Stimulated activated CD8-positive, alpha-beta memory T cell treated with anti-CD3 and anti-CD28 coated beads, Interleukin-2, amount 100 ng/mL, for 1 hour (primary cell): ENCODE results near the gene CABYR.

Experiments
- DNase-seq, 2 donors: peaks; one replicate each; pipeline ENCODE4 v3.0.0-alpha.2; 2020; ENCODE audit warnings: low read depth in 2 of 2

Gene CABYR

GRCh38 chr18:24189664-24190346 is 50.9 kb downstream of the CABYR start:
- DNase-seq = no peak

GRCh38 chr18:24190590-24190989 is 51.7 kb downstream of the CABYR start:
- no peak for DNase-seq

DNA sequence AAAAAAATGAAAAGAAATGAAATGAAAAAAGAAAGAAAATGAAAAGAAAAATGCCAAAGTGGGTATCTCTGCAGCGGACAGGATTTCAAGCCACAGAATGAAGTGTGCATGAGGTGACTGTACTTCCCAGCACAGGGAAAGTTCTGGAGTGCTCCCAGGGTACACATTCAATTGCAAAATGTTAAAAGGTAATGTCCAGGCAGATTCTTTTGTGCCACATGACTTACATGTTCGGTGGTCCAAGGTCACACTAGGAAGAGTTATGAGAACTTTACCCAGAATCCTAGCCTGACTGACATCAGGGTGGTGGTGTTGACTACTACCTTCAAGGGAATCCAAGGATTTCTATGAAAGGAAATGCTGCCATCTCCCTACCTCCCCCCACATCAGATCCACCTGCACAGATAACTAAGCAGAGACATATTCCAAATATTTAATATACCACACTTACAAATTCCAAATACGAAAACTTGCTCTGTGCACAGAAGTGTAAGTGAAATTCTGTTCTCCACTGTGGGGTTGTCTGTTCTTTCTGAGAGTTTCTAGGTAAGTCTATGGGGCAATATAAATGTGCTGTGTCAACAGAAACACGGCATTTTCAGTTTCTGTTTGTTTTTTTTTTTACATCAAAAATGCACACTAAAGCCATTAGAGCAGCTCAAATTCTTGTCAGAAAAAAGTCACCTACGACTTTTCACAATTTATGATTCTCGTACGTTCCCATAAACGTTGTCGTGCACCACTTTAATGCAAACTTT is 56.6 kb downstream of the CABYR start:
- DNase-seq = no peak

DNA sequence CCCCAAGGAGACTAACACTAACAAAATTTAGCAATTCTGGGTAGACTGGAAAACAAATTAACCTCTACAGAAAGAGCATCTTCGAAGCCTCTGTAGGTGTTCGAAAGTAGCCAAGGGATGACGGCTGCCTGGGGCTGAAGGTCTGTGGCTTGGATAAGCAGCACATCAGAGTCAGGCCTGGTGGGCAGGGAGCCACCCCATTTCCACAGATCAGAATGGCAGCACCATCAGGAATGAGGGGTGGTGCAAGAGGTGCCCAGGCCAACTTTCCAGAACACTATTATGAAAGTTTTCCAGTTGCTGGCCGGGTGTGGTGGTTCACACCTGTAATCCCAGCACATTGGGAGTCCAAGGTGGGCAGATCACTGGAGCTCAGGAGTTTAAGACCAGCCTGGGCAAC is 57.9 kb downstream of the CABYR start:
- no peak for DNase-seq

DNA sequence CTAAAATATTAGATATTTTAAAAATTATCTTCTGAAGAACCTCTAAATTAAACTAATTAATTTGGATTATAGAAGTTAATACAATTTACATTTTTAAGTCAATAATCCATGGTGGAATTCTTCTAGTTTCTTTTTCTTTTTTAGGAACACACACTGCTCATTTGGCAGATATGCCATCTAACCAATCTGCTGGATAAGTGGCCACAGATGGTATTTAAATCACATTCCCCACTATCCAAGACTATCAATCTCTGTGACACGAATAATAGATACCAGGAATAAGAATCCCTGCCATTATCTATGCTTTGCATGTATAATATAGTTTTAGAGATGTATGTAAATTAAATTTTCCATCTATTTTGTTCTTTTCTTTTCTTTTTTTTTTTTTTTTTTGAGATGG is 58.5 kb downstream of the CABYR start:
- DNase-seq = no peak

DNA sequence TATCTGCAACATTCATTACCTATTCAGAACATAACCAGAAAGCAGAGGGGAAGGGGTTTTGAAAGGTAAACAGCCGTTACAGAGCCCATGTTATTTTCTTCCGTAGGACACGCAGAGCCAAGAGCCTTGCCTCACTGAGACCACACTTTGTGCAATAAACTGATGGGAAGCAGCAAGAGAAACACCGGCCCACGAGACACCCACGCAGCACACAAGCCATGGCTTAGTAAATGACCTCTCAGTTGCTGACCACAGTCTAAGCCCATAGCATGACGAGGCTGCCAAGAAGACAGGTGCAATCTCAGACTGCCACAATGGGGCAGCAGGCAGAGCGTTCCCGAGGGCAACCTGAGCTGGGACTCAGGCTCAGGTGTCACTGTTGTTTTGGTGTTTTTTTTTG is 59.6 kb downstream of the CABYR start:
- DNase-seq = no peak

- no peak for DNase-seq
Observed at GRCh38 chr18:24199372-24199962, 60.6 kb downstream of the CABYR start.

- no peak for DNase-seq
Observed at GRCh38 chr18:24200494-24201290, 61.8 kb downstream of the CABYR start.

DNA sequence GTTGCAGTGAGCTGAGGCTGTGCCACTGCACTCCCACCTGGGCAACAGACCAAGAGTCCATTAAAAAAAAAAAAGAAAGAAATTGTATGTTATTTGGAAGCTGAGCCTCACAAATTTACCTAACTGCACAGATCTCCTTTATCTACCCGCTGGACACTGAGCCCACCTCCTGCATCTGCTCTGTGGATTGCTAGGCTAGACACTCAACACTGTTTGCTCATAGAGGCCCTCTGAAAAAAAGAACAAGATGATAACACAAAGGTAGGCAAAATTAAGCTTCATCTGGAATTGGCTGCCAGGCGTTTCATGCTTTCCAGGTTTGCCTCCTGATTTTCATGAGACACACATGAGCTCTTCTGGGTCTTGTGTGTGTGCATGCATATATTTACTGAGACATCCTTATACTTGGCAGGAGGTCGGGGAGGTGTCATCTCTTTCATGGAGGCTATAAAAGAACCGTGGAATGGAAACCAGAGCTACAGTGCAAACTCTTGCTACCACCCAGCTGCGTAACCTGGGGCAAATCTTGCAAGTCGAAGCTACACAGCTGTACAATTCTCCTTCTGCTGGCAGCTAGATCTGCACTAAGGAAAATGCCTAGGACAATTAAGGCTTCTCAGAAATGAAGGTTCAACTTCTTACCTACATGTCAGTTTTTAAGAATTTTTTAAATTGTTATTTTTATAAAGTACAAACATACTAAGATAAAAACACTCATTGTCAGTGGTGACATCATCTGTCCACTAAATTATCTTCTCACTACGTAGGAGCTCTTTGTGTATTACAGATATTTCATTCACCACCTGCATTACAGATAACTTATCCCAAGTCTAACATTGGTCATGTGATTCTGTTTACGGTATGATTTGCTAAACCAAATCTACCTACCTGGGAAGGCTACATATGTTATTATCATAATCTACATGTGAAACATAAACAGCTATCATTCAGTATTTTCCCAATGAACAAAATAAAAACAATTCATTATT is 63.1 kb downstream of the CABYR start:
- no peak for DNase-seq

GRCh38 chr18:24204904-24205303 is 66.0 kb downstream of the CABYR start:
- no peak for DNase-seq

DNA sequence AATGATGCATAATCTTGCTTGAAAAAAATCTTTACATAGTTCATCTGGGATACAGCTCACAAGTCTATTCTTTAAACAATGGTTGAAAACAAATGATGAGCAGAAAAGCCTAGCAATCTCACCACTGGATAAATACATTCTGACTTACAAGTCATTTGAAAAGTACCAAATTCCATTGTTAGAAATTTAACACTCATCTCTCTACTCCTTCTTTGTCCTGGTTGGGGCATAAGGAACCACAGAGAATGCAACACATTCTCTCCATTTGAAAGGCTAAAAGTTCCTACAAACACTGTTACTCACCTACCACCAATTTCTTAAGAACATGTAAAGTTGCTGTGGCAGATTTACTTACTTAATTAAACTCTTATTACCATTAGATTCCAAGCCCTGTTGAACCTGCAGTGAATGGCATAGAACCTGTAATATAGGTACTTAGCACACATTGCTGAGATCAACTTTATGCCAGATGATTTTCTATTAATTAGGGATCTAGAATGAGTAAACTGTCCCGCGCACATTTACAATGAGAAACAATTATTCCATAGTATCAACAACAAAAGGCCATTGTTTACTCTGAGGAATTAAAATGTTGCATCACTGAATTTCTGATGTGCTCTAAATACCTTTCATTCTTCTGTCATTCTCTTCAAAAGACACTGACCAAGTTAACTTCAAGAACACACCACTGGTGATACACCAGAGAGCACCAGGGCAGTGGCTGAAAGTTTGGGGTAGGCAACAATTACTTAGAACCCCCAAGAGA is 69.6 kb downstream of the CABYR start:
- no peak for DNase-seq

- DNase-seq = no peak
Observed at GRCh38 chr18:24209558-24209957, 70.7 kb downstream of the CABYR start.
